Sigmoid colon (tissue), 7 donors: ENCODE data around the gene PIP4K2C. TPM values are rescaled to one million over a fixed set of nuclear protein-coding genes. Genes with fewer than 3 reads are reported as not detected.
A peak's percentile ranks its signal among the peaks of the same experiment; 100 is the strongest.

ENCODE experiments used
- DNase-seq: peaks from one replicate; pipeline ENCODE4 v3.0.0-alpha.2; 2019
- H3K27ac ChIP-seq, 4 donors: fragments of 200-600 bp; sonication (generic); one replicate each; pipeline ENCODE4 v1.5.1; 2016 to 2019; ENCODE audit warnings: mild to moderate bottlenecking in 1 of 4
- H3K27me3 ChIP-seq, 3 donors: fragments of 200-600 bp; sonication (generic); one replicate each; pipeline ENCODE4 v1.5.1; 2019; ENCODE audit warnings: mild to moderate bottlenecking in 1 of 3
- H3K36me3 ChIP-seq, 4 donors: fragments of 200-600 bp; sonication (generic); one replicate each; pipeline ENCODE4 v1.5.1; 2016 to 2019
- H3K4me1 ChIP-seq, 4 donors: fragments of 200-600 bp; sonication (generic); one replicate each; pipeline ENCODE4 v1.5.1; 2017 to 2019
- H3K4me3 ChIP-seq, 4 donors: fragments of 200-600 bp; sonication (generic); one replicate each; pipeline ENCODE4 v1.5.1; 2017 to 2019; ENCODE audit warnings: mild to moderate bottlenecking in 2 of 4, moderate library complexity in 1 of 4
- H3K9me3 ChIP-seq, 4 donors: fragments of 200-600 bp in 3 of 4; sonication (generic) in 3 of 4; one replicate each; pipeline versions ENCODE4 v1.5.1 to v1.6.1; 2013 to 2019
- EP300 ChIP-seq, 4 donors: sonication (generic); formaldehyde crosslinking; IDR thresholded peaks; one replicate each; pipeline ENCODE4 v1.6.1; 2017; ENCODE audit warnings: antibody characterized with exemption in 4 of 4
- POLR2A ChIP-seq, 2 donors: fragments of 450-650 bp; IDR thresholded peaks; one replicate each; pipeline ENCODE4 v1.6.1; 2016; ENCODE audit warnings: antibody characterized with exemption in 2 of 2, mild to moderate bottlenecking in 2 of 2, moderate library complexity in 2 of 2
- POLR2AphosphoS5 ChIP-seq, 4 donors: sonication (generic); formaldehyde crosslinking; IDR thresholded peaks; one replicate each; pipeline ENCODE4 v1.6.1; 2017; ENCODE audit warnings: antibody characterized with exemption in 4 of 4
- WGBS, 2 donors: extraction: QIAGEN DNeasy Blood & Tissue Kit; methylation state at CpG; one replicate each; pipeline ENCODE4 v1.1.7; 2013; 5-methylcytosine and 5-hydroxymethylcytosine counted together
- intact Hi-C: fragments of 100-400 bp; cut with DNase I; formaldehyde crosslinking; loops from one replicate; pipeline ENCODE4 v1.15.1; 2023
- polyA plus RNA-seq, 3 donors: library from polyadenylated mRNA; stranded (reverse); fragments of 200-250 nt; gene quantifications; one replicate each; pipeline ENCODE4 v1.2.3, GENCODE V29; 2013
- total RNA-seq, 4 donors: library from RNA; depleted of rRNA; stranded (reverse); fragments of >200 nt; gene quantifications; one replicate each; pipeline ENCODE4 v1.1.0, GENCODE V29; 2016
- TF ChIP-seq, protein P1 (sequence below), 4 experiments: fragments of 450-650 bp in 3 of 4; fragments of 200-600 bp in 1 of 4; IDR thresholded peaks; one replicate each; pipeline ENCODE4 v1.5.1; 2016 to 2019; ENCODE audit warnings: antibody characterized with exemption in 4 of 4, mild to moderate bottlenecking in 3 of 4, moderate library complexity in 2 of 4
- donor health status: healthy with polysubstance abuse.
- donor health status: Bipolar disorder and iron deficiency.
- donor health status: healthy.

PIP4K2C gene
- total and polyA plus RNA-seq, 7 donors = 13.3 to 30.5 (median 21.0) TPM

DNA sequence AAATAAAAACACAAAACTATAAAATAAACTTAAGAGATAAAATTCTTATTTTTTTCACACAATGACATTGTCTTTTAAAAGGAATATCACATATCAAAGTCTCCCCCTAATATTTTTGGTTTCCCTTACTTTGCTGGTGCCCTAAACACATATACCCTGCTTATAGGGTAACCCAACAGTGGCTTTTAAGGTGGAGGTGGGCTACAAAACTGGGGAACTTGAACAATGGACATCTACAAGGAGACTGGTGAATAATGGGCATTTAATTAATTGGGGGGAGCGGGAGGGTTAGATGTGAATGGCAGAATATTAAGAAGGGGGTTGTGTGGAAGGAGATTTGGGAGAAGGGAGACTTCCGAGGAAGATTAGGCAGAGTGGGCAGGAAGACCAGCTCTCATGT is 32.4 kb downstream of the PIP4K2C start:
- WGBS, 2 donors = 66 to 75% methylated on average over 2 of the region's 2 CpGs
- H3K9me3 ChIP-seq = no peaks in the 10 kb centered on the region
- no peak for TF ChIP-seq POLR2A (IDR thresholded peaks at IDR 0.05)
- no peak for TF ChIP-seq EP300 (IDR thresholded peaks at IDR 0.05)
- no peak for TF ChIP-seq POLR2AphosphoS5 (IDR thresholded peaks at IDR 0.05)
- TF ChIP-seq, protein P1, sequence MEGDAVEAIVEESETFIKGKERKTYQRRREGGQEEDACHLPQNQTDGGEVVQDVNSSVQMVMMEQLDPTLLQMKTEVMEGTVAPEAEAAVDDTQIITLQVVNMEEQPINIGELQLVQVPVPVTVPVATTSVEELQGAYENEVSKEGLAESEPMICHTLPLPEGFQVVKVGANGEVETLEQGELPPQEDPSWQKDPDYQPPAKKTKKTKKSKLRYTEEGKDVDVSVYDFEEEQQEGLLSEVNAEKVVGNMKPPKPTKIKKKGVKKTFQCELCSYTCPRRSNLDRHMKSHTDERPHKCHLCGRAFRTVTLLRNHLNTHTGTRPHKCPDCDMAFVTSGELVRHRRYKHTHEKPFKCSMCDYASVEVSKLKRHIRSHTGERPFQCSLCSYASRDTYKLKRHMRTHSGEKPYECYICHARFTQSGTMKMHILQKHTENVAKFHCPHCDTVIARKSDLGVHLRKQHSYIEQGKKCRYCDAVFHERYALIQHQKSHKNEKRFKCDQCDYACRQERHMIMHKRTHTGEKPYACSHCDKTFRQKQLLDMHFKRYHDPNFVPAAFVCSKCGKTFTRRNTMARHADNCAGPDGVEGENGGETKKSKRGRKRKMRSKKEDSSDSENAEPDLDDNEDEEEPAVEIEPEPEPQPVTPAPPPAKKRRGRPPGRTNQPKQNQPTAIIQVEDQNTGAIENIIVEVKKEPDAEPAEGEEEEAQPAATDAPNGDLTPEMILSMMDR (IDR thresholded peaks at IDR 0.05) = no peak
- DNase-seq = no peak
- H3K4me3 ChIP-seq = no peak overlapping the region
- intact Hi-C loops = loop anchor here (5.0 kb wide), 1 partner anchor 69 kb away; the partner anchor contains the start of gene OS9
- H3K36me3 ChIP-seq = peaks cover 0 to 22% (median 4%) of the 10 kb centered on the region in 4 donors
- H3K27ac ChIP-seq = no peak overlapping the region
- peaks cover 0 to 76% (median 11%) of the 10 kb centered on the region in 3 donors for H3K27me3 ChIP-seq
- peaks cover 0 to 25% (median 21%) of the 10 kb centered on the region in 4 donors for H3K4me1 ChIP-seq

DNA sequence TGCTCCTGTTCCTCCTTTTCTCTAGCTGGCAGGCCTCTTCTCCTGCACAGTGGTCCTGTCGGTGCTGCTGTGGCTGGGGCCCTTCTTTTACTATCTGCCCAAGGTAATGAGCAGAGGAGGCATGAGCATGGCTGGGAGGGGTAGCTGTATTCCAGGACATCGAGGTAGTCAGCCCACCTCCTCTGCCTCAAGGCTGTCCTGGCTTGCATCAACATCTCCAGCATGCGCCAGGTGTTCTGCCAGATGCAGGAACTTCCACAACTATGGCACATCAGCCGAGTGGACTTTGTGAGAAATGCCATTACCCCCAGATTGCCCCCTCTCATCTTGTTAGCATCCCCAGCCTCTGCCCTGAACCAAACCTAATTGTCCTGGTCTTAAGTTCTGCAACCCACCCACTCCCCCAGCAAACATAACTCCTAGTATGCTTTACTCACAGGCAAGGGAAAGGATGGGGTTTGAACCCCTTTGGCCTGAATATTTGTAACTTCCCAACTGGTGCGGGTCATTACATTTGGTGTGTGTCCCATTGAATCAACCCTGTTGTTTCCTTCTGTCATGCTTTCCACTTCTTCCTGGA is 32.9 kb downstream of the PIP4K2C start:
- Histone ChIP-seq H3K4me1 (peaks cover 0 to 25% (median 21%) of the 10 kb centered on the region in 4 donors), H3K4me3 (no peak overlapping the region), H3K9me3 (no peaks in the 10 kb centered on the region), H3K27ac (no peak overlapping the region), H3K36me3 (peaks cover 0 to 22% (median 4%) of the 10 kb centered on the region in 4 donors), H3K27me3 (peaks cover 0 to 81% (median 11%) of the 10 kb centered on the region in 3 donors)
- peak; percentile 35 for DNase-seq
- intact Hi-C loops = loop anchor here (5.0 kb wide), 1 partner anchor 68 kb away; the partner anchor contains the start of gene OS9
- no peak for TF ChIP-seq EP300 (IDR thresholded peaks at IDR 0.05)
- TF ChIP-seq POLR2AphosphoS5 (IDR thresholded peaks at IDR 0.05) = no peak
- TF ChIP-seq, protein P1 (IDR thresholded peaks at IDR 0.05) = no peak
- no peak for TF ChIP-seq POLR2A (IDR thresholded peaks at IDR 0.05)
- WGBS, 2 donors = 47 to 63% methylated on average over 5 of the region's 5 CpGs

DNA sequence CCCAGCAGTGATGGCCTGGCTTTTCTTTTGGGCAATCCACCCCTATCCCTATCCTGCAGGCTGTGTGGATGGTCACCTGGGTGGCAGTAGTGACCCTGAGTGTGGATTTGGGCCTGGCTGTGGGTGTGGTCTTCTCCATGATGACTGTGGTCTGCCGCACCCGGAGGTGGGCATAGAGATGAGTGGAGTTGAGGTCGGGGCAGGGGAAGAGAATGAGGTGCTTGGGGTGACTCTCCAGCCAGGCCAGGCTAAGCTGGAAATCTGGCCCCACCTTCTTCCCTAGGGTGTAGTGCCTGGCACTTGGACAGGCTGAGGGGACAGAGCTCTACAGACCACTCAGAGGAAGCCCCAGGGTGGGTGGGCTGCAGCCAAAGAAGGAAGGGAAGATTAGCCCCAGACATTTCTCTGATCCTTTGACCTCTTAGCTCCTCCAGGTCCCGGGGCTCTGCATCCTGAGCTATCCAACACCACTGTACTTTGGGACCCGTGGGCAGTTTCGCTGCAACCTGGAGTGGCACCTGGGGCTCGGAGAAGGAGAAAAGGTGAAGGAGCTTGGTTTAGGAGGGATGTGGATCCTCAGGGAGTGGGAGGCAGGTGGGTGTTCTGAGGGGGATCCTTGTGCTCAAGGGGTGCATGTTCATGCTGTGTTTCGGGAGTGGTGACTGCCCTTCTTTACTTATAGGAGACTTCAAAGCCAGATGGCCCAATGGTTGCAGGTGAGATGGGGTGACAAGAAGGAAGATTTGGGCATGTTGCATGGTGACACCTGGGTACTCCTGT is 33.6 kb downstream of the PIP4K2C start:
- intact Hi-C loops = loop anchor here (5.0 kb wide), 1 partner anchor 68 kb away; the partner anchor contains the start of gene OS9
- 61 to 84% methylated on average over 8 of the region's 8 CpGs for WGBS, 2 donors
- no peaks in the 10 kb centered on the region for H3K9me3 ChIP-seq
- peaks cover 0 to 83% (median 11%) of the 10 kb centered on the region in 3 donors for H3K27me3 ChIP-seq
- TF ChIP-seq POLR2A (IDR thresholded peaks at IDR 0.05) = no peak
- TF ChIP-seq POLR2AphosphoS5 (IDR thresholded peaks at IDR 0.05) = no peak
- TF ChIP-seq, protein P1 (IDR thresholded peaks at IDR 0.05) = no peak
- no peak overlapping the region for H3K4me3 ChIP-seq
- peaks cover 0 to 25% (median 21%) of the 10 kb centered on the region in 4 donors for H3K4me1 ChIP-seq
- H3K27ac ChIP-seq = no peak overlapping the region
- DNase-seq = peak; percentile 34
- peaks cover 0 to 22% (median 4%) of the 10 kb centered on the region in 4 donors for H3K36me3 ChIP-seq

DNA sequence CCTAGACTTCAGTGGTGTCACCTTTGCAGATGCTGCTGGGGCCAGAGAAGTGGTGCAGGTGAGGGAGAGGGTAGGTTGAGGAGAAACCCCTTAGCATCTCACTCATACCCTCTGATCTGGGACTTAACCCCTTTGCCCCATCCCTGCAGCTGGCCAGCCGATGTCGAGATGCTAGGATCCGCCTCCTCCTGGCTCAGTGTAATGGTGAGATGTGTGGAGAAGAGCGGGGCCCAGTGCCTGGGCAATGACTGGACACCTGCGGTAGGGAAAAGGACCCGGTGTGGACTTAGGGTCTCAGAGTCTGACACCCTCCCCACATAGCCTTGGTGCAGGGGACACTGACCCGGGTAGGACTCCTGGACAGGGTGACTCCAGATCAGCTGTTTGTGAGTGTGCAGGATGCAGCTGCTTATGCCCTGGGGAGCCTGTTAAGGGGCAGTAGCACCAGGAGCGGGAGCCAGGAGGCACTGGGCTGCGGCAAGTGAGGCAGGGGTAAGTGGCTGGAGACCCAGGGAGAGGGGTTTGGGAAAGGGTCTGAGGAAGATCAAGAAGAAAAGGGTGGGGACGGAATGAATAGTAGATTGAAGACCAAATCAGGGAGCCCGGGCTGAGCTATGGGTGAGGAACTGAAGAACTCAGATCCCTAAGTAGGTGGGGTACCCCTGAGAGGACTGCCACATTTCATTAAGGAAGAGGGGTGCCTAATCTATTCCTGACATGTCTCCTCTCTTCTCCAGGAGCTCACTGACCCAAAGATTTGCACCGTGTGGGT is 34.5 kb downstream of the PIP4K2C start:
- Histone ChIP-seq H3K4me3 (no peak overlapping the region), H3K4me1 (peaks cover 0 to 25% (median 21%) of the 10 kb centered on the region in 4 donors), H3K27ac (no peak overlapping the region), H3K9me3 (no peaks in the 10 kb centered on the region), H3K27me3 (peaks cover 0 to 76% (median 11%) of the 10 kb centered on the region in 3 donors), H3K36me3 (peaks cover 0 to 22% (median 4%) of the 10 kb centered on the region in 4 donors)
- intact Hi-C loops = no loop called here
- 67 to 73% methylated on average over 12 of the region's 12 CpGs for WGBS, 2 donors
- DNase-seq = peak; percentile 32
- TF ChIP-seq EP300 (IDR thresholded peaks at IDR 0.05) (no peak), POLR2A (IDR thresholded peaks at IDR 0.05) (no peak), POLR2AphosphoS5 (IDR thresholded peaks at IDR 0.05) (no peak)
- TF ChIP-seq, protein P1 (IDR thresholded peaks at IDR 0.05) = no peak
